HL-60 (cell line): ENCODE results near the gene PTPRN2.

ENCODE experiments used
- CTCF ChIP-seq: IDR thresholded peaks from one replicate; pipeline ENCODE4 v1.5.1; 2011; ENCODE audit warnings: low read length, control low read depth, inconsistent platforms; ENCODE audit not compliant: insufficient read depth
- POLR2AphosphoS5 ChIP-seq: IDR thresholded peaks from 2 replicates; pipeline ENCODE4 v1.6.1; 2012; ENCODE audit warnings: low read depth

GRCh38 chr7:158374586-158374985 lies 213.0 kb downstream of the PTPRN2 start:
- TF ChIP-seq CTCF: no peak
- TF ChIP-seq POLR2AphosphoS5: no peak
